ENCODE measurements around the gene KYNU. TPM values are rescaled to one million over a fixed set of nuclear protein-coding genes. Genes with fewer than 3 reads are reported as not detected.
"Not testable (repeated sequence)": the region's sequence is repeated elsewhere in the genome, so short reads cannot be mapped to it uniquely, and the experiment has no call there.

Gene KYNU
- total RNA-seq, 1 experiment from 2014 or later = 78.7 TPM

DNA sequence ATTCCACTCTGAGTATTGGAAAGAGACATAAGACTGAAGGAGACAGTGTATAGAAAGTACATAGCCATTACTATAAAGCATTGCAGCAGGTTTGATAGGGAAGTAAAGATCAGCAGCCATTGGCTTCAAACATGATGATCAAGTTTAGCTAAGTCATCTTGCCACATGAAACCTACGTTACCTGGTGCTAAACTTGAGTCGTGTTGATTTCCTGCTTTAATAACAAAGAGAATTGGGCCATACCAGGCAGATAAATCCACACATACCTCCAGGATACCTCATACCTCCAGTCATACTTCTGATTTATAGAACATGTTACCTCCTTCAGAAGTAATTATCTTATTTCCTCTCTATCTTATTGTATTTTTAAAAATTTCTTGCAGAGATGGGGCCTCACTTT is 10.3 kb upstream of the KYNU start:
- CTCF ChIA-PET = no interaction called here

DNA sequence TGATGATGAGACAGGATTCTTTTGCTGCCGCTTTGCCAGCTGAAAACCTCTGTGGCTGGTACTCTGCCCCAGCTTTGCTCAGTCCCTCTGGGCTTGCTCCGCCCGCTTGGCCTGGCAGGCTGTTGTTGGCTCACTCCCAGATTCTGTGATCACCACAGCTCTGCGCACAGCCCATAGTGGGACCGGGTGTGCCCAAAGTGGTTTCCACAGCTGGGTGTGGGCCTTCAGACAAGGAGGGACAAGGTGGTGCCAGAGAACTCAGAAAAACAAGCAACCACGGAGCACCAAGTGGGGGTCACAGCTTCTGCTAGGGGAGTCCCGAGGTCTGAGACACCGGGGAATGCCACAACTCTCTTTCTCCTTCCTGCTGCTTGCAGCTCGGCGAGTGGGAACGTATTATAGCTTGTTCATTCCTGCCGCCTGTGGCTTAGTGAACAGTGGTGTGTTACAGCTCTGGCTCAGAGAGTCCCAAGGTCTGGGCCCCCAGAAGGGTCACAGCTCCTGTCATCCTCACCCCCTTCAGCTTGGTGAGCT is 9.2 kb upstream of the KYNU start:
- peak overlapping the region; percentile 97 for H3K27ac Mint-ChIP-seq (ENCODE audit: unreplicated experiment)
- CTCF ChIA-PET = interaction anchor here (0.5 to 1.1 kb wide), 3 partner anchors 46 to 112 kb away, joined by 3 to 4 read pairs (median 3); no protein-coding TSS in a partner anchor

More for the DNA sequence above, 10.3 kb upstream of the KYNU start:
- TF ChIP-seq, protein P1, sequence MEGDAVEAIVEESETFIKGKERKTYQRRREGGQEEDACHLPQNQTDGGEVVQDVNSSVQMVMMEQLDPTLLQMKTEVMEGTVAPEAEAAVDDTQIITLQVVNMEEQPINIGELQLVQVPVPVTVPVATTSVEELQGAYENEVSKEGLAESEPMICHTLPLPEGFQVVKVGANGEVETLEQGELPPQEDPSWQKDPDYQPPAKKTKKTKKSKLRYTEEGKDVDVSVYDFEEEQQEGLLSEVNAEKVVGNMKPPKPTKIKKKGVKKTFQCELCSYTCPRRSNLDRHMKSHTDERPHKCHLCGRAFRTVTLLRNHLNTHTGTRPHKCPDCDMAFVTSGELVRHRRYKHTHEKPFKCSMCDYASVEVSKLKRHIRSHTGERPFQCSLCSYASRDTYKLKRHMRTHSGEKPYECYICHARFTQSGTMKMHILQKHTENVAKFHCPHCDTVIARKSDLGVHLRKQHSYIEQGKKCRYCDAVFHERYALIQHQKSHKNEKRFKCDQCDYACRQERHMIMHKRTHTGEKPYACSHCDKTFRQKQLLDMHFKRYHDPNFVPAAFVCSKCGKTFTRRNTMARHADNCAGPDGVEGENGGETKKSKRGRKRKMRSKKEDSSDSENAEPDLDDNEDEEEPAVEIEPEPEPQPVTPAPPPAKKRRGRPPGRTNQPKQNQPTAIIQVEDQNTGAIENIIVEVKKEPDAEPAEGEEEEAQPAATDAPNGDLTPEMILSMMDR (IDR thresholded peaks at IDR 0.05; ENCODE audit: unreplicated experiment) = no peak
- Mint-ChIP-seq H3K36me3 (ENCODE audit: insufficient read depth, unreplicated experiment) (peaks cover 30% of the 10 kb centered on the region), H3K27me3 (ENCODE audit: unreplicated experiment) (no peaks in the 10 kb centered on the region), H3K4me3 (ENCODE audit: low read depth, unreplicated experiment) (peak overlapping the region; percentile 0), H3K9me3 (ENCODE audit: low read depth, unreplicated experiment) (no peaks in the 10 kb centered on the region), H3K4me1 (ENCODE audit: low read depth, unreplicated experiment) (peaks cover 75% of the 10 kb centered on the region), H3K27ac (ENCODE audit: unreplicated experiment) (peak overlapping the region; percentile 97)
- DNase-seq = no peak
- no TSS peak for BruUV-seq (replicated peaks)
- intact Hi-C loops (cut with micrococcal nuclease; ENCODE audit: unreplicated experiment) = loop anchor here (5.0 kb wide), 1 partner anchor 35 kb away; no protein-coding TSS in a partner anchor

DNA sequence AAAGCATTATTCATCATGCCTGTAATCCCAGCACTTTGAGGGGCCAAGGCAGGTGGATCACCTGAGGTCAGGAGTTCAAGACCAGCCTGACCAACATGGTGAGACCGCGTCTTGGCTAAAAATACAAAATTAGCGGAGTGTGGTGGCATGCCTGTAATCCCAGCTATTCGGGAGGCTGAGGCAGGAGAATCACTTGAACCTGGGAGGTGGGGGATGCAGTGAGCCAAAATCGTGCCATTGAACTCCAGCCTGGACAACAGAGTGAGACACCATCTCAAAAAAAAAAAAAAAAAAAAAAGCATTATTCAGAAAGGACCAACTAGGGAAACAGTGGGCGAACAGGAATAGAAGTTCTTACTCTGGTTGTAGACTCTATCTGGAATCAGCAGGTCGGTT is 8.4 kb upstream of the KYNU start:
- peak overlapping the region; percentile 30 for H3K4me3 Mint-ChIP-seq (ENCODE audit: low read depth, unreplicated experiment)
- intact Hi-C loops (cut with micrococcal nuclease; ENCODE audit: unreplicated experiment) = loop anchor here (5.0 kb wide), 1 partner anchor 37 kb away; no protein-coding TSS in a partner anchor
- not testable (repeated sequence) for H3K9me3 Mint-ChIP-seq (ENCODE audit: low read depth, unreplicated experiment); BruUV-seq (replicated peaks); H3K27me3 Mint-ChIP-seq (ENCODE audit: unreplicated experiment); DNase-seq
- CTCF ChIA-PET = interaction anchor here (0.7 to 1.1 kb wide), 3 partner anchors 47 to 111 kb away, joined by 3 to 4 read pairs (median 3); no protein-coding TSS in a partner anchor
- H3K4me1 Mint-ChIP-seq (ENCODE audit: low read depth, unreplicated experiment) = peaks cover 73% of the 10 kb centered on the region
- peak overlapping the region; percentile 97 for H3K27ac Mint-ChIP-seq (ENCODE audit: unreplicated experiment)
- peaks cover 41% of the 10 kb centered on the region for H3K36me3 Mint-ChIP-seq (ENCODE audit: insufficient read depth, unreplicated experiment)

More for the DNA sequence above, 9.2 kb upstream of the KYNU start:
- Mint-ChIP-seq H3K9me3 (ENCODE audit: low read depth, unreplicated experiment) (no peaks in the 10 kb centered on the region), H3K27me3 (ENCODE audit: unreplicated experiment) (no peaks in the 10 kb centered on the region), H3K36me3 (ENCODE audit: insufficient read depth, unreplicated experiment) (peaks cover 33% of the 10 kb centered on the region), H3K4me1 (ENCODE audit: low read depth, unreplicated experiment) (peaks cover 73% of the 10 kb centered on the region), H3K4me3 (ENCODE audit: low read depth, unreplicated experiment) (peak overlapping the region; percentile 39)
- TF ChIP-seq, protein P1 (IDR thresholded peaks at IDR 0.05; ENCODE audit: unreplicated experiment) = no peak
- no TSS peak for BruUV-seq (replicated peaks)
- intact Hi-C loops (cut with micrococcal nuclease; ENCODE audit: unreplicated experiment) = loop anchor here (5.0 kb wide), 1 partner anchor 36 kb away; no protein-coding TSS in a partner anchor
- peak; percentile 86 for DNase-seq

DNA sequence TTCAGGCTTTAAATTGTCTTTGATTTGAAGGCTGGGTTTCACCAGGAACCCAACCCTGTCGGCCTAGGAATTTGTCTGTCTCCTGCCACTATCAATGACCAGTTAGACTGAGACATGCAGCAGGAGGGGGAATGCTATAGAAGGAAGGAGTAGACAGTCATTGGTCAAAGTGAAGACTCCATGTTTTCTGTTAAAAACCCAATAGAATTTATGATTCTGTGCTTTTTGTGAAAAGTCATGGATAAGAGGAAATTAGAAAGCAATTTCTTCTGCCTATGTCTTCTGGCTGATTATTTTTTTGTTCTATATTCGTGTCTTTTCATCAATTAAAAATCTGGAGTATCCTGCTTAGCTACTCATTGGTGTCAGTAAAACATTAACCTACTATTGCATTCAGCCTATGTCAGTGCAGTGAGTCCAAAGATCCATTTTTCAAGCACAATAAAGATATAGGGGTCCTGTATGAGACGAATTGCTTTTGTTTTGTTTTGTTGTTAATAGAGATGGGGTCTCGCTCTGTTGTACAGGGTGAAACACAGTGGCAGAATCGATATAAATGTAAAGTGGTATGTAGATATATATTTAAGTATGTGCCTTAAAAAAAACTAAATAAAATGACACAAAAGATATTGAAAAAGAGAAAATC is 7.9 kb upstream of the KYNU start:
- Mint-ChIP-seq H3K9me3 (ENCODE audit: low read depth, unreplicated experiment) (no peaks in the 10 kb centered on the region), H3K4me3 (ENCODE audit: low read depth, unreplicated experiment) (peak overlapping the region; percentile 30), H3K4me1 (ENCODE audit: low read depth, unreplicated experiment) (peaks cover 77% of the 10 kb centered on the region), H3K27me3 (ENCODE audit: unreplicated experiment) (no peaks in the 10 kb centered on the region), H3K27ac (ENCODE audit: unreplicated experiment) (peak overlapping the region; percentile 97), H3K36me3 (ENCODE audit: insufficient read depth, unreplicated experiment) (peaks cover 46% of the 10 kb centered on the region)
- intact Hi-C loops (cut with micrococcal nuclease; ENCODE audit: unreplicated experiment) = loop anchor here (5.0 kb wide), 1 partner anchor 37 kb away; no protein-coding TSS in a partner anchor
- DNase-seq = no peak
- TF ChIP-seq, protein P1 (IDR thresholded peaks at IDR 0.05; ENCODE audit: unreplicated experiment) = no peak
- CTCF ChIA-PET = interaction anchor here (0.7 kb wide), 1 partner anchor 111 kb away, joined by 3 read pairs; no protein-coding TSS in a partner anchor
- BruUV-seq (replicated peaks) = no TSS peak
